SKM-1 treated with dmso at 0.1 percent for 144 hours (cell line): ENCODE results near the gene FBRSL1.

Experiments
- DNase-seq: peaks from one replicate; lab custom pipeline; 2025; ENCODE audit not compliant: unreplicated experiment; lab: John Stamatoyannopoulos, UW

The FBRSL1 gene

GRCh38 chr12:132495629-132496357, 5.8 kb downstream of the FBRSL1 start:
- no peak for DNase-seq

GRCh38 chr12:132496358-132496669, 6.4 kb downstream of the FBRSL1 start:
- no peak for DNase-seq

GRCh38 chr12:132496710-132497109, 6.8 kb downstream of the FBRSL1 start:
- no peak for DNase-seq

GRCh38 chr12:132497514-132498405, 7.8 kb downstream of the FBRSL1 start:
- no peak for DNase-seq

- DNase-seq, result no peak
Observed at GRCh38 chr12:132498931-132499330, 9.0 kb downstream of the FBRSL1 start.

GRCh38 chr12:132500142-132500855, 10.3 kb downstream of the FBRSL1 start:
- no peak for DNase-seq

DNA sequence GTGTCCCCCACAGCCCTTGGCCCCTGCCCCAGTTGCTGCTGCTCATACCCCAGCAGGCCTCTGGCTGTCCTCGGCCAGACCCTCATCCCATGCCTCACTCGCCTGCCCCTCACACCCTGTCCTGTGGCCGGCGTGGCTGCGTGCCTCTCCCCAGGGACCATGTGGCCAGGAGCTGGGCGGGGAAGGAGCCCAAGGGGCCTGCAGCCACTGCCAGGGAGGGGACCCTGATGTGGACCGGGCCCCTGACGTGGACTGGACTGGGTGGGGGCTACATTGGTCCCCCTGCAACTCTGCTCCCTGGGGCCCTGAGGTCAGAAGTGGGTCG, 10.9 kb downstream of the FBRSL1 start:
- no peak for DNase-seq

DNA sequence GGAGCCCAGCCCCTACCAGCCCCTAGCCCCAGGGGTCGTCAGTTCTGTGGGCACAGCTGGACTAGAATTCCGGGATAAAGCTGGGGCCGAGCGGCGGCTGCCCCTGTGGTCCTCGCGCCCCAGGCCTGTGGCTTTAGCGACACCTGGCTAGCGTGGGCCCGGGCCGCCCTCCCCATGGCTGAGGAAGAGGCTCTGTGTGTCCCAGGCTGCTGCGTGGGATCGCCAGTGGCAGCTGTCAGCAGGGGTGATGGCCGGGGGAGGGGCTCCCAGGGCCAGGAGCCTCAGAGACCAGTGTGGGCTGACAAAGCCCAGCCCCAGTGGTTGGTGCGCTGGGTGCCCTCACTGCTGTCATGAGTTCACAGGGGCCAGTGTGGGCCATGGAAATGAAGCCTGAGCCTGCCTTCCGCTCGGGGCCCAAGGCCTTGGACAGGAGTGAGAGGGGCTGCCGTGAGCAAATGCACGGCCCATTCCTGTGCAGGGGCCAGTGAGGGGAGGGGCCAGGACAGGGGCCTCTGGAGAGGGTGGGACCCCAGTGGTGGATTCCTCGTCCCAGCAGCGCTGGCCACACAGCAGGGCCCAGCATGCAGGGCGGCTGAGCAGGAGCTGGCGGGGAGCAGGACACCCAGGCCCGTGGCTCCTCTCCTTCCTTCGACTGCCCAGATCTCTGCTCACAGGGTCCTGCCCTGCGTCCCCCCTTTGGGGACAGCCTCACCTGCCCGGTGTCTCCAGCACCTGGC, 11.4 kb downstream of the FBRSL1 start:
- DNase-seq, result no peak

DNA sequence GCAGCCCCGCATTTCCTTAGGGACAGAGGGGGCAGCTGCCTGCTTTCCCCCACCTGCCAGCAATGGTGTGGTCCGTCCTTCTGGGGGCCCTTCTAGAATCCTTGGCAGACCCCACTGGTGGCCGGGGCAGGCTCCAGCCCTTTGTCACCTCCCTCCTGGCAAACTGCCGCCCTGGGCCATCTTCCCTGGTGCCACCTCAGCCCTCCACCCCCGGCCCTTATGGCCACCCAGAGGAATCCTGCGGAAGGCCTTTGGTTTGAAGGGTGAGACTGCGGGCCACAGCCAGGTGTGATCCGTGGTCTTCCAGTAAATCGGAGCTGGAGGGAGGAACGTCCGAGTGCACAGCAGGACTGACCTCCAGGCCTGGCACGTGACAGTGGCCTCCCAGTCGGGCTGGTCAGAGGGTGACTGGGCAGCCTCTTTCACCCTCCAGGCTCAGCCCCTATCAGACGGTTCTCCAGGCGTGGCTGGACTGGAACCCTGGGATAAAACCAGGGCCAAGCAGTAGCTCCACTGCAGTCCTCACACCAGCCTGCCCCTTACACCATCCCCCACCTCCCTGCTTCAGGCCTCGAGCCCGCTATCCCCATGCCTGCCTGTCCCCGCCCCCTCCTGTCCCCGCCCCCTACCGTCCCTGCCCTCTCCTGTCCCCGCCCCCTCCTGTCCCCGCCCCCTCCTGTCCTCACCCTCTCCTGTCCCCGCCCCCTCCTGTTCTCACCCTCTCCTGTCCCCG, 12.4 kb downstream of the FBRSL1 start:
- DNase-seq, result no peak

DNA sequence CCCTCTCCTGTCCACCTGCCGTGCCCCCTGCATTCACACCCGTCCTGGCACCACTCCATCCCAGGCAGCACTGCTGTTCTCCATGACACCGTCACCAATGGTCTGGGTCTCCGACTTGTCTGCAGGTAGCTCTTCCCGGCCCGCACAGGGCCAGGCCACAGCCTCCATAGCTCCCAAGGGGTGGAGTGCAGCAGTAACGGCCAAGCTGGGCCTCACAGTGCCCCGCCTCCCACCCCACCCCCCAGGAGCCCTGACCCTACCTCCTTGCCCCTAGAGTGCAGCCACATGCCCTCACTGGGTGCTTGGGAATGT, 12.9 kb downstream of the FBRSL1 start:
- DNase-seq, result no peak

- DNase-seq, result no peak
Observed at GRCh38 chr12:132503618-132504204, 13.8 kb downstream of the FBRSL1 start.

DNA sequence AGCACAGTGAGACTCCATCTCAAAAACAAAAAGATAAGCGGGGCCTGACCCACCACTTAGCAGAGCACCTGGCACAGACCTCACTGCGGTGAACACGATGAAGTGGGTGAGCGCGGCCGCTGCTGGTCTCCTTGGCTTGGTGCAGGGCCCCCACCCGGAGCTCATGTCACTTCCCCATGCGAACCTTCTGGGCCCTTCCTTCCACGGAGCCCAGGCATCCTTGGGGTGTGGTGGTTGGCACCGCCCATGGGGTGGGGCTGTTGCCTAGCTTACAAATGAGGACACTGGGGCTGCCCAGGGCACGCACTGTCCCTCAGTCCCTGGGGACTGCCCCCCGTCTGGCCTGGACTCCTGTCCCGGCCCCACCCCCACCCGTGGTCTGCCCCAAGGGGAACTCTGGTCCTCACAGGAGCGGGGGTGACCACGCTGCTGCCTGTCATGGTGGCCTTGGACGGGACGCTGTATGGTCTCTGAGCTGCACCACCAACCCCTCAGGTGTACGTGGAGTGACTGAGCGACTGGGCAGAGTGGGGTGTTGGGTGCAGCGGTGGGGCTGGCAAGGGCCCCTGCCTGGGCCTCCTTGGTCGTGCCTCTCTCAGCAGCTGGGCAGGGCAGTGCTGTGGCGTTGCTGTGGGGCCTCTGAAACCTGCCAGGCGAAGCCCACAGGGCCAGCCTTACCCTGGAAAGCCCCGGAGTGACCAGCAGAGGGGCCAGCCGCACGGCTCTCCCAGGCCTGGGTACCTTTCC, 15.3 kb downstream of the FBRSL1 start:
- DNase-seq, result no peak

GRCh38 chr12:132505852-132506219, 15.9 kb downstream of the FBRSL1 start:
- DNase-seq, result no peak

GRCh38 chr12:132506328-132507160, 16.6 kb downstream of the FBRSL1 start:
- DNase-seq, result no peak

GRCh38 chr12:132507161-132507538, 17.2 kb downstream of the FBRSL1 start:
- no peak for DNase-seq

GRCh38 chr12:132507656-132508490, 17.9 kb downstream of the FBRSL1 start:
- no peak for DNase-seq

DNA sequence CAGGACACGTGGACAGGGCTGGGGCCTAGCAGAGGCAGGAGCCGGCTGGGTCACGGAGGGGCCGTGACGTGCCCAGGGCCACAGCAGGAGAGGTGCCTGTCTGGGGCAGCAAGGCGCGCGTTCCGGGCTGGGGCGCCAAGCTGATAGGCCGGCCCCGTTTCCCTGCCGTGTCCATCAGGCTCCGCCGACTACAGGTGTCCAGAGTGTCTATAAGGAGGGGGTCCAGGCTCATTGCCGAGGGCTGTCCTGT, 18.5 kb downstream of the FBRSL1 start:
- DNase-seq, result no peak
